ENCODE measurements around the gene ZNF512. TPM values are rescaled to one million over a fixed set of nuclear protein-coding genes. Genes with fewer than 3 reads are reported as not detected.
A peak's percentile ranks its signal among the peaks of the same experiment; 100 is the strongest.

ZNF512 gene
- total RNA-seq, 5 donors from 2014 or later (not counting 1 experiment from before 2014, with no cell fraction given): 38.9 to 52.1 (median 49.7) TPM

GRCh38 chr2:27647737-27648136 is 64.9 kb downstream of the ZNF512 start:
- Histone ChIP-seq H3K9me3 (no peaks in the 10 kb centered on the region), H3K27me3 (replicated peaks in 1 of 2; ENCODE audit: control insufficient read depth in 2 of 2, extremely low read depth in 1 of 2, insufficient read depth in 2 of 2, low read length in 1 of 2) (no peaks in the 10 kb centered on the region), H3K27ac (ENCODE audit: low read length) (no peak overlapping the region), H3K4me3 (ENCODE audit: control insufficient read depth in 1 of 2, extremely low read depth in 1 of 2, low read length in 1 of 2) (no peak overlapping the region), H3K36me3 (ENCODE audit: control insufficient read depth in 2 of 2, extremely low read depth in 1 of 2, insufficient read depth in 1 of 2, low read length in 1 of 2) (peaks cover 16 to 74% of the 10 kb centered on the region in 2 donors), H3K4me1 (ENCODE audit: control insufficient read depth in 1 of 2, extremely low read depth in 1 of 2, insufficient read depth in 2 of 2, low read length in 2 of 2) (no peaks in the 10 kb centered on the region)
- ATAC-seq (replicated peaks in 1 of 4): no peak
- POLR2A ChIA-PET: no interaction called here
- Mint-ChIP-seq H3K9me3 (no peaks in the 10 kb centered on the region), H3K36me3 (peaks cover 45% of the 10 kb centered on the region), H3K27ac (no peak overlapping the region), H3K4me1 (peaks cover 4 to 5% (median 5%) of the 10 kb centered on the region in 3 donors), H3K27me3 (no peaks in the 10 kb centered on the region), H3K4me3 (no peak overlapping the region)
- 100% methylated on average over 4 of the region's 4 CpGs for whole genome bisulfite sequencing (ENCODE audit: insufficient coverage)
- DNase-seq: no peak
- CTCF ChIA-PET: interaction anchor here in 1 of 2 donors (2.3 kb wide), 1 partner anchor 36 kb away, joined by 8 read pairs; no protein-coding TSS in a partner anchor

GRCh38 chr2:27651056-27651455 is 68.2 kb downstream of the ZNF512 start:
- peaks cover 18 to 92% of the 10 kb centered on the region in 2 donors for H3K36me3 ChIP-seq (ENCODE audit: control insufficient read depth in 2 of 2, extremely low read depth in 1 of 2, insufficient read depth in 1 of 2, low read length in 1 of 2)
- no peaks in the 10 kb centered on the region for H3K27me3 ChIP-seq (replicated peaks in 1 of 2; ENCODE audit: control insufficient read depth in 2 of 2, extremely low read depth in 1 of 2, insufficient read depth in 2 of 2, low read length in 1 of 2)
- Mint-ChIP-seq H3K27me3 (no peaks in the 10 kb centered on the region), H3K4me1 (peaks cover 5 to 16% (median 16%) of the 10 kb centered on the region in 3 donors), H3K9me3 (no peaks in the 10 kb centered on the region), H3K4me3 (no peak overlapping the region), H3K36me3 (peaks cover 65% of the 10 kb centered on the region), H3K27ac (no peak overlapping the region)
- no peaks in the 10 kb centered on the region for H3K9me3 ChIP-seq
- DNase-seq: no peak
- WGBS (ENCODE audit: insufficient coverage): 87% methylated on average over 3 of the region's 4 CpGs
- H3K4me3 ChIP-seq (ENCODE audit: control insufficient read depth in 1 of 2, extremely low read depth in 1 of 2, low read length in 1 of 2): no peak overlapping the region
- H3K4me1 ChIP-seq (ENCODE audit: control insufficient read depth in 1 of 2, extremely low read depth in 1 of 2, insufficient read depth in 2 of 2, low read length in 2 of 2): no peaks in the 10 kb centered on the region
- ChIA-PET CTCF (no interaction called here), POLR2A (interaction anchor here in 1 of 2 donors (1.0 kb wide), 1 partner anchor 10 kb away, joined by 3 read pairs; no protein-coding TSS in a partner anchor)
- H3K27ac ChIP-seq (ENCODE audit: low read length): no peak overlapping the region
- no peak for ATAC-seq (replicated peaks in 1 of 4)

- Mint-ChIP-seq H3K4me1 (peaks cover 5 to 16% (median 16%) of the 10 kb centered on the region in 3 donors), H3K36me3 (peaks cover 65% of the 10 kb centered on the region)
- H3K36me3 ChIP-seq (ENCODE audit: control insufficient read depth in 2 of 2, extremely low read depth in 1 of 2, insufficient read depth in 1 of 2, low read length in 1 of 2): peaks cover 19 to 95% of the 10 kb centered on the region in 2 donors
Measured at GRCh38 chr2:27652341-27652740, 69.5 kb downstream of the ZNF512 start.

GRCh38 chr2:27652790-27653189 is 69.9 kb downstream of the ZNF512 start:
- ATAC-seq (replicated peaks in 1 of 4): no peak
- CTCF ChIA-PET: no interaction called here
- H3K27me3 Mint-ChIP-seq: no peaks in the 10 kb centered on the region

More at GRCh38 chr2:27652341-27652740, 69.5 kb downstream of the ZNF512 start:
- H3K27me3 Mint-ChIP-seq: no peaks in the 10 kb centered on the region
- Histone ChIP-seq H3K27me3 (replicated peaks in 1 of 2; ENCODE audit: control insufficient read depth in 2 of 2, extremely low read depth in 1 of 2, insufficient read depth in 2 of 2, low read length in 1 of 2) (no peaks in the 10 kb centered on the region), H3K27ac (ENCODE audit: low read length) (no peak overlapping the region), H3K9me3 (no peaks in the 10 kb centered on the region), H3K4me3 (ENCODE audit: control insufficient read depth in 1 of 2, extremely low read depth in 1 of 2, low read length in 1 of 2) (no peak overlapping the region), H3K4me1 (ENCODE audit: control insufficient read depth in 1 of 2, extremely low read depth in 1 of 2, insufficient read depth in 2 of 2, low read length in 2 of 2) (no peaks in the 10 kb centered on the region)
- POLR2A ChIA-PET: interaction anchor here in 1 of 2 donors (0.6 kb wide), 1 partner anchor 21 kb away, joined by 6 read pairs; no protein-coding TSS in a partner anchor
- H3K9me3 Mint-ChIP-seq: no peaks in the 10 kb centered on the region
- no peak for DNase-seq
- ATAC-seq (replicated peaks in 1 of 4): no peak
- CTCF ChIA-PET: no interaction called here
- no peak overlapping the region for H3K4me3 Mint-ChIP-seq
- H3K27ac Mint-ChIP-seq: peak overlapping the region in 1 of 2 donors; percentile 51

GRCh38 chr2:27653397-27653796 is 70.6 kb downstream of the ZNF512 start:
- H3K4me1 Mint-ChIP-seq: peaks cover 5 to 17% (median 16%) of the 10 kb centered on the region in 3 donors
- Histone ChIP-seq H3K27ac (ENCODE audit: low read length) (no peak overlapping the region), H3K4me3 (ENCODE audit: control insufficient read depth in 1 of 2, extremely low read depth in 1 of 2, low read length in 1 of 2) (no peak overlapping the region), H3K36me3 (ENCODE audit: control insufficient read depth in 2 of 2, extremely low read depth in 1 of 2, insufficient read depth in 1 of 2, low read length in 1 of 2) (peaks cover 16 to 88% of the 10 kb centered on the region in 2 donors), H3K27me3 (replicated peaks in 1 of 2; ENCODE audit: control insufficient read depth in 2 of 2, extremely low read depth in 1 of 2, insufficient read depth in 2 of 2, low read length in 1 of 2) (no peaks in the 10 kb centered on the region), H3K4me1 (ENCODE audit: control insufficient read depth in 1 of 2, extremely low read depth in 1 of 2, insufficient read depth in 2 of 2, low read length in 2 of 2) (no peaks in the 10 kb centered on the region), H3K9me3 (no peaks in the 10 kb centered on the region)
- WGBS (ENCODE audit: insufficient coverage): no CpG with 5 or more reads among the region's 2 CpGs
- DNase-seq (no peak), ATAC-seq (replicated peaks in 1 of 4) (no peak)
- peak overlapping the region; percentile 7 to 24 for H3K27ac Mint-ChIP-seq
- no peak overlapping the region for H3K4me3 Mint-ChIP-seq
- ChIA-PET CTCF (interaction anchor here in 1 of 2 donors (0.5 kb wide), 1 partner anchor 119 kb away, joined by 3 read pairs; no protein-coding TSS in a partner anchor), POLR2A (no interaction called here)
- peaks cover 57% of the 10 kb centered on the region for H3K36me3 Mint-ChIP-seq
- H3K27me3 Mint-ChIP-seq: no peaks in the 10 kb centered on the region
- H3K9me3 Mint-ChIP-seq: no peaks in the 10 kb centered on the region

More at GRCh38 chr2:27652790-27653189, 69.9 kb downstream of the ZNF512 start:
- WGBS (ENCODE audit: insufficient coverage): 88% methylated on average over 1 of the region's 1 CpG
- H3K27ac Mint-ChIP-seq: peak overlapping the region in 1 of 2 donors; percentile 51
- H3K36me3 Mint-ChIP-seq: peaks cover 60% of the 10 kb centered on the region
- DNase-seq: no peak
- Histone ChIP-seq H3K36me3 (ENCODE audit: control insufficient read depth in 2 of 2, extremely low read depth in 1 of 2, insufficient read depth in 1 of 2, low read length in 1 of 2) (peaks cover 20 to 95% of the 10 kb centered on the region in 2 donors), H3K4me3 (ENCODE audit: control insufficient read depth in 1 of 2, extremely low read depth in 1 of 2, low read length in 1 of 2) (no peak overlapping the region), H3K9me3 (no peaks in the 10 kb centered on the region), H3K4me1 (ENCODE audit: control insufficient read depth in 1 of 2, extremely low read depth in 1 of 2, insufficient read depth in 2 of 2, low read length in 2 of 2) (no peaks in the 10 kb centered on the region), H3K27me3 (replicated peaks in 1 of 2; ENCODE audit: control insufficient read depth in 2 of 2, extremely low read depth in 1 of 2, insufficient read depth in 2 of 2, low read length in 1 of 2) (no peaks in the 10 kb centered on the region), H3K27ac (ENCODE audit: low read length) (no peak overlapping the region)
- POLR2A ChIA-PET: interaction anchor here in 1 of 2 donors (0.6 kb wide), 1 partner anchor 20 kb away, joined by 6 read pairs; no protein-coding TSS in a partner anchor
- no peak overlapping the region for H3K4me3 Mint-ChIP-seq
- H3K9me3 Mint-ChIP-seq: no peaks in the 10 kb centered on the region
- H3K4me1 Mint-ChIP-seq: peaks cover 5 to 16% (median 16%) of the 10 kb centered on the region in 3 donors

- Histone ChIP-seq H3K4me3 (ENCODE audit: control insufficient read depth in 1 of 2, extremely low read depth in 1 of 2, low read length in 1 of 2) (no peak overlapping the region), H3K27me3 (replicated peaks in 1 of 2; ENCODE audit: control insufficient read depth in 2 of 2, extremely low read depth in 1 of 2, insufficient read depth in 2 of 2, low read length in 1 of 2) (no peaks in the 10 kb centered on the region), H3K36me3 (ENCODE audit: control insufficient read depth in 2 of 2, extremely low read depth in 1 of 2, insufficient read depth in 1 of 2, low read length in 1 of 2) (peaks cover 10 to 82% of the 10 kb centered on the region in 2 donors), H3K27ac (ENCODE audit: low read length) (no peak overlapping the region), H3K4me1 (ENCODE audit: control insufficient read depth in 1 of 2, extremely low read depth in 1 of 2, insufficient read depth in 2 of 2, low read length in 2 of 2) (no peaks in the 10 kb centered on the region), H3K9me3 (no peaks in the 10 kb centered on the region)
- no peak overlapping the region for H3K4me3 Mint-ChIP-seq
- no peaks in the 10 kb centered on the region for H3K27me3 Mint-ChIP-seq
- ChIA-PET CTCF (interaction anchor here in 1 of 2 donors (0.6 to 0.7 kb wide), 2 partner anchors 14 to 515 kb away, joined by 3 to 5 read pairs; no protein-coding TSS in a partner anchor), POLR2A (interaction anchor here in 1 of 2 donors (0.5 kb wide), 1 partner anchor 16 kb away, joined by 4 read pairs; no protein-coding TSS in a partner anchor)
- no peaks in the 10 kb centered on the region for H3K9me3 Mint-ChIP-seq
- peaks cover 11 to 28% (median 26%) of the 10 kb centered on the region in 3 donors for H3K4me1 Mint-ChIP-seq
- DNase-seq: no peak
- ATAC-seq (replicated peaks in 1 of 4): no peak
- WGBS (ENCODE audit: insufficient coverage): 94% methylated on average over 5 of the region's 7 CpGs
- no peak overlapping the region for H3K27ac Mint-ChIP-seq
- H3K36me3 Mint-ChIP-seq: peaks cover 58% of the 10 kb centered on the region
Measured at GRCh38 chr2:27655155-27655951, 72.5 kb downstream of the ZNF512 start.

Data from T-cell (primary cell).